ENCODE data around the gene HES4. TPM values are rescaled to one million over a fixed set of nuclear protein-coding genes. Genes with fewer than 3 reads are reported as not detected.

HES4 gene
- total RNA-seq, 1 experiment from 2014 or later, result 233 TPM

DNA sequence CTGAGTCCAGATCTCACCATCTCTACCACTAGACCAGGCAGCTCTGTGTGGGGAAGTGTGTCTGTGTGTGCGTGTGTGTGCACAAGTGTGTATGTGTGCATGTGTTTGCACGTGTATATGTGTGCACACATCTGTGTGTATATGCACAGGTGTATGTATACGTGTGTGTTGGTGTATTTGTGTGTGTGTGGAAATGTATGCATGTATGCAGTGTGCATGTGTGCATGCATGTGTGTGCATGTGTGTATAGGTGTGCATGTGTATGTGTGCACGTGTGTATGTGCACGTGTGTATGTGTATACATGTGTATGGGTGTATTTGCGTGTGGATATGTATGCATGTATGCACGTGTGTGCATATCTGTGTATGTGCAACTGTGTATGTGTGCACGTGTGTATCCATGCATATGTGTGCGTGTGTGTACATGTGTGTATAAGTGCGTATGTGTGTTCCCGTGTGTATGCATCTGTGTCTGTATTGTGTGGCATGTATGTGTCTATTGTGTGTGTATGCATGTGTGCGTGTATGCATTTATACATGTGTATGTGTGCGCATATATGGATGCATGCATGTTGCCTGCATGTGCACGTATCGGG lies 30.5 kb downstream of the HES4 start:
- POLR2A ChIA-PET (ENCODE audit: unreplicated experiment), result interaction anchor here (0.6 kb wide), 1 partner anchor 11 kb away, joined by 5 read pairs; no protein-coding TSS in a partner anchor
- Histone ChIP-seq H3K9ac (ENCODE audit: low read length) (no peak overlapping the region), H3K79me2 (ENCODE audit: low read length) (peaks cover 15% of the 10 kb centered on the region), H3K9me2 (replicated peaks; ENCODE audit: low read length) (no peaks in the 10 kb centered on the region), H3K27ac (ENCODE audit: low read length) (no peak overlapping the region), H2AFZ (ENCODE audit: low read length) (no peak overlapping the region), H3K4me1 (ENCODE audit: insufficient read depth, low read length) (peaks cover 25% of the 10 kb centered on the region), H3K4me3 (ENCODE audit: low read length) (no peak overlapping the region), H3K9me3 (ENCODE audit: low read length) (no peaks in the 10 kb centered on the region), H3K4me2 (ENCODE audit: low read length) (no peak overlapping the region), H3K27me3 (ENCODE audit: low read length) (no peaks in the 10 kb centered on the region), H3F3A (ENCODE audit: low read length, unreplicated experiment) (no peaks in the 10 kb centered on the region), H4K20me1 (ENCODE audit: low read length) (no peaks in the 10 kb centered on the region), H3K36me3 (ENCODE audit: low read depth, low read length) (no peaks in the 10 kb centered on the region)
- CTCF ChIA-PET, result no interaction called here
- DNase-seq, result no peak
- intact Hi-C loops (cut with micrococcal nuclease), result no loop called here
- BruUV-seq (replicated peaks), result no TSS peak
- ATAC-seq, result no peak
- TF ChIP-seq EZH2phosphoT487 (IDR thresholded peaks at IDR 0.05; ENCODE audit: borderline replicate concordance, low read length) (no peak), EZH2 (IDR thresholded peaks at IDR 0.05; ENCODE audit: low read length, unreplicated experiment) (no peak), CTCF (conservative IDR thresholded peaks at IDR 0.05; ENCODE audit: low read depth, low read length) (no peak)

GRCh38 chr1:967466-968343 lies 32.2 kb downstream of the HES4 start:
- no peaks in the 10 kb centered on the region for H3K36me3 ChIP-seq (ENCODE audit: low read depth, low read length)
- peaks cover 25% of the 10 kb centered on the region for H3K4me1 ChIP-seq (ENCODE audit: insufficient read depth, low read length)
- POLR2A ChIA-PET (ENCODE audit: unreplicated experiment), result interaction anchor here (0.6 kb wide), 1 partner anchor 111 kb away, joined by 3 read pairs; no protein-coding TSS in a partner anchor
- ATAC-seq (no peak), DNase-seq (no peak)
- H4K20me1 ChIP-seq (ENCODE audit: low read length), result no peaks in the 10 kb centered on the region
- CTCF ChIA-PET, result interaction anchor here (1.1 kb wide), 2 partner anchors 8 to 97 kb away, joined by 4 to 14 read pairs; no protein-coding TSS in a partner anchor
- peak overlapping the region; percentile 99 for H3K9ac ChIP-seq (ENCODE audit: low read length)
- TF ChIP-seq EZH2 (IDR thresholded peaks at IDR 0.05; ENCODE audit: low read length, unreplicated experiment) (no peak), EZH2phosphoT487 (IDR thresholded peaks at IDR 0.05; ENCODE audit: borderline replicate concordance, low read length) (no peak)
- H3F3A ChIP-seq (ENCODE audit: low read length, unreplicated experiment), result no peaks in the 10 kb centered on the region
- peak overlapping the region; percentile 79 for H3K4me3 ChIP-seq (ENCODE audit: low read length)
- no peaks in the 10 kb centered on the region for H3K9me3 ChIP-seq (ENCODE audit: low read length)
- BruUV-seq (replicated peaks), result TSS peak; percentile 24
- H3K27ac ChIP-seq (ENCODE audit: low read length), result peak overlapping the region; percentile 99
- intact Hi-C loops (cut with micrococcal nuclease), result no loop called here
- H3K9me2 ChIP-seq (replicated peaks; ENCODE audit: low read length), result no peaks in the 10 kb centered on the region
- no peak overlapping the region for H2AFZ ChIP-seq (ENCODE audit: low read length)
- peaks cover 15% of the 10 kb centered on the region for H3K79me2 ChIP-seq (ENCODE audit: low read length)
- H3K4me2 ChIP-seq (ENCODE audit: low read length), result peak overlapping the region; percentile 98
- no peaks in the 10 kb centered on the region for H3K27me3 ChIP-seq (ENCODE audit: low read length)

DNA sequence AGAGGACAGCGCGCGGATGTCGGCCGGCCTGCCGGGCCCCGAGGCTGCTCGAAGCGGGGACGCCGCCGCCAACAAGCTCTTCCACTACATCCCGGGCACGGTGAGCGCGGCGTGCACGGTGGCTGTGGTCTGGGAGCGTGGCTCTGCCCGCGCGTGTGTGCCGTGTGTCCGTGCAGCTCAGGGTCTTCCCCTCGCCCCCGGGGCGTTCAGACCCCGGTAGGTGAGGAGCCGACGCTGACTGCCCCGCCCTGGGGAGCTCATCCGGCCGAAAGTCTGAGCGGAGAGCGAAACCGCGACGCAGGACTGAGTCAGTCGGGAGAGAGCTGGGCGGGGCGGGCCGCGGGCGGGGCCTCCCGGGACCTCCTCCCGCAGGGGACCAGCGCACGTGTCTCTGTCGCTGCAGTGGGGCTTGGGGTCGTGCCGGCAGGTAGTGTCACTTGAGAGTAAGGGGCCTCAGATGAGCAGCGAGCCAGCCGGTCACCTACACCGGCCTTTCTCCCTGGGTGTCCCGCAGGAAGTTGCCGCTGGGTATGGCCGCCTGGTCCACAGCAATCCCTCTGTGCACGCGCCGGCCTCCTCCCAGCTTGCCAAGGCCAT lies 33.1 kb downstream of the HES4 start:
- no peak for TF ChIP-seq EZH2 (IDR thresholded peaks at IDR 0.05; ENCODE audit: low read length, unreplicated experiment)
- no peak for TF ChIP-seq EZH2phosphoT487 (IDR thresholded peaks at IDR 0.05; ENCODE audit: borderline replicate concordance, low read length)
- TF ChIP-seq CTCF (conservative IDR thresholded peaks at IDR 0.05; ENCODE audit: low read depth, low read length), result no peak
- intact Hi-C loops (cut with micrococcal nuclease), result no loop called here
- H3K9me3 ChIP-seq (ENCODE audit: low read length), result no peaks in the 10 kb centered on the region
- DNase-seq (peak; percentile 88), ATAC-seq (peak; percentile 79)
- BruUV-seq (replicated peaks), result no TSS peak
- H2AFZ ChIP-seq (ENCODE audit: low read length), result peak overlapping the region; percentile 43
- ChIA-PET POLR2A (ENCODE audit: unreplicated experiment) (interaction anchor here (0.6 to 1.0 kb wide), 4 partner anchors 8 to 270 kb away, joined by 3 to 6 read pairs (median 5); partner anchors contain the start of gene NOC2L), CTCF (interaction anchor here (0.5 to 1.1 kb wide), 5 partner anchors 9 to 97 kb away, joined by 3 to 14 read pairs (median 4); no protein-coding TSS in a partner anchor)
- H3K4me2 ChIP-seq (ENCODE audit: low read length), result peak overlapping the region; percentile 98
- H3K79me2 ChIP-seq (ENCODE audit: low read length), result peaks cover 15% of the 10 kb centered on the region
- H3K9ac ChIP-seq (ENCODE audit: low read length), result peak overlapping the region; percentile 99
- no peaks in the 10 kb centered on the region for H4K20me1 ChIP-seq (ENCODE audit: low read length)
- H3K4me1 ChIP-seq (ENCODE audit: insufficient read depth, low read length), result peaks cover 25% of the 10 kb centered on the region
- H3K27ac ChIP-seq (ENCODE audit: low read length), result peak overlapping the region; percentile 99
- H3K4me3 ChIP-seq (ENCODE audit: low read length), result peak overlapping the region; percentile 79
- H3F3A ChIP-seq (ENCODE audit: low read length, unreplicated experiment), result no peaks in the 10 kb centered on the region
- H3K9me2 ChIP-seq (replicated peaks; ENCODE audit: low read length), result no peaks in the 10 kb centered on the region
- H3K27me3 ChIP-seq (ENCODE audit: low read length), result no peaks in the 10 kb centered on the region
- H3K36me3 ChIP-seq (ENCODE audit: low read depth, low read length), result no peaks in the 10 kb centered on the region
